Esophagus (tissue), 2 donors: ENCODE measurements around the gene SLC16A5. TPM values are rescaled to one million over a fixed set of nuclear protein-coding genes. Genes with fewer than 3 reads are reported as not detected.

Source experiments
- H3K27ac ChIP-seq, 2 donors: one replicate each; pipeline ENCODE4 v1.5.1; 2013; ENCODE audit warnings: low read depth in 2 of 2, mild to moderate bottlenecking in 2 of 2, inconsistent platforms in 1 of 2, low read length in 1 of 2, moderate library complexity in 1 of 2
- H3K27me3 ChIP-seq, 2 donors: one replicate each; pipeline ENCODE4 v1.6.1; 2013; ENCODE audit warnings: low read length in 2 of 2, control low read depth in 1 of 2, mild to moderate bottlenecking in 1 of 2; ENCODE audit not compliant: insufficient read depth in 2 of 2, control insufficient read depth in 1 of 2
- H3K36me3 ChIP-seq, 2 donors: one replicate each; pipeline ENCODE4 v1.6.1; 2013; ENCODE audit warnings: low read length in 1 of 2; ENCODE audit not compliant: control insufficient read depth in 2 of 2, insufficient read depth in 2 of 2
- H3K4me1 ChIP-seq, 2 donors: one replicate each; pipeline ENCODE4 v1.6.1; 2013; ENCODE audit warnings: low read length in 1 of 2; ENCODE audit not compliant: control insufficient read depth in 2 of 2, insufficient read depth in 2 of 2
- H3K4me3 ChIP-seq, 2 donors: one replicate each; pipeline ENCODE4 v1.5.1; 2013; ENCODE audit warnings: low read length in 2 of 2, mild to moderate bottlenecking in 2 of 2, low read depth in 1 of 2, moderate library complexity in 1 of 2
- H3K9me3 ChIP-seq, 2 donors: one replicate each; pipeline ENCODE4 v1.6.1; 2013; ENCODE audit warnings: mild to moderate bottlenecking in 2 of 2, low read depth in 1 of 2, low read length in 1 of 2, moderate library complexity in 1 of 2; ENCODE audit not compliant: control insufficient read depth in 2 of 2, insufficient read depth in 1 of 2
- WGBS, 2 donors: extraction: QIAGEN DNeasy Blood & Tissue Kit; methylation state at CpG; one replicate each; pipeline ENCODE4 v1.1.7; 2013; 5-methylcytosine and 5-hydroxymethylcytosine counted together
- polyA plus RNA-seq, 2 donors: library from polyadenylated mRNA; stranded (reverse); fragments of 200-250 nt; gene quantifications; one replicate each; pipeline ENCODE4 v1.2.3, GENCODE V29; 2013
- donor health status: healthy with polysubstance abuse.
- donor health status: Bipolar disorder and iron deficiency.

SLC16A5 gene
- polyA plus RNA-seq, 2 donors, result 8.7 to 10.0 TPM

- H3K36me3 ChIP-seq, result peaks cover 0 to 2% of the 10 kb centered on the region in 2 donors
- no peaks in the 10 kb centered on the region for H3K9me3 ChIP-seq
- 4 to 5% methylated on average over 28 of the region's 28 CpGs for WGBS, 2 donors
- H3K27me3 ChIP-seq, result no peaks in the 10 kb centered on the region
- H3K4me1 ChIP-seq, result no peaks in the 10 kb centered on the region
- H3K4me3 ChIP-seq, result peak overlapping the region; percentile 79 to 95
- peak overlapping the region in 1 of 2 donors; percentile 85 for H3K27ac ChIP-seq
Measured at GRCh38 chr17:75152922-75153779, 65.4 kb downstream of the SLC16A5 start.

GRCh38 chr17:75153780-75154194 is 66.0 kb downstream of the SLC16A5 start:
- Histone ChIP-seq H3K4me1 (no peaks in the 10 kb centered on the region), H3K36me3 (no peaks in the 10 kb centered on the region), H3K27ac (peak overlapping the region; percentile 75 to 85), H3K4me3 (peak overlapping the region; percentile 79 to 95), H3K9me3 (no peaks in the 10 kb centered on the region), H3K27me3 (no peaks in the 10 kb centered on the region)
- WGBS, 2 donors, result 0 to 1% methylated on average over 35 of the region's 35 CpGs

- peak within 1 kb of the TSS; percentile 79 to 95 for H3K4me3 ChIP-seq
- no peaks in the 10 kb centered on the region for H3K9me3 ChIP-seq
- no peaks in the 10 kb centered on the region for H3K27me3 ChIP-seq
- H3K27ac ChIP-seq, result peak within 1 kb of the TSS; percentile 75 to 85
- H3K4me1 ChIP-seq, result no peaks in the 10 kb centered on the region
- no peaks in the 10 kb centered on the region for H3K36me3 ChIP-seq
- 2% methylated on average over 45 to 67 of the region's 67 CpGs for WGBS, 2 donors
Measured at GRCh38 chr17:75154195-75155106, 66.7 kb downstream of the SLC16A5 start, which contains the start of gene JPT1. TSS of gene JPT1 (minus strand) at chr17:75154512. CDS start at chr17:75154397, 115 bp downstream.

- Histone ChIP-seq H3K9me3 (no peaks in the 10 kb centered on the region), H3K4me1 (no peaks in the 10 kb centered on the region), H3K36me3 (no peaks in the 10 kb centered on the region), H3K4me3 (no peak overlapping the region), H3K27ac (peak overlapping the region; percentile 1 to 67), H3K27me3 (no peaks in the 10 kb centered on the region)
- 54 to 62% methylated on average over 3 of the region's 3 CpGs for whole genome bisulfite sequencing, 2 donors
Measured at GRCh38 chr17:75155191-75155601, 67.4 kb downstream of the SLC16A5 start.

Other genes starting within 250 kb of the SLC16A5 start
- under 1 TPM; 0.08 to 0.10 TPM for gene GRIN2C, start 228.1 kb upstream of the SLC16A5 start, polyA plus RNA-seq
- gene FDXR, start 215.0 kb upstream of the SLC16A5 start, polyA plus RNA-seq, result 10 to 100 TPM; 13.4 to 28.9 TPM
- gene FADS6, start 194.3 kb upstream of the SLC16A5 start, polyA plus RNA-seq, result 1 to 10 TPM; 1.8 to 2.6 TPM
- gene USH1G, start 164.7 kb upstream of the SLC16A5 start, polyA plus RNA-seq, result 10 to 100 TPM in 1 of 2 donors, 1 to 10 TPM in 1; 6.0 to 11.9 TPM
- gene OTOP2, start 163.7 kb upstream of the SLC16A5 start, polyA plus RNA-seq, result under 1 TPM; 0.61 to 0.77 TPM
- gene OTOP3, start 152.1 kb upstream of the SLC16A5 start, polyA plus RNA-seq, result 10 to 100 TPM; 11.2 to 16.1 TPM
- gene HID1, start 115.2 kb upstream of the SLC16A5 start, polyA plus RNA-seq, result 1 to 10 TPM; 2.7 to 6.6 TPM
- gene CDR2L, start 100.3 kb upstream of the SLC16A5 start, polyA plus RNA-seq, result 1 to 10 TPM; 3.6 to 4.3 TPM
- gene MRPL58, start 75.3 kb upstream of the SLC16A5 start, polyA plus RNA-seq, result 10 to 100 TPM; 31.8 to 42.4 TPM
- 100 to 1,000 TPM; 465 to 697 TPM for gene ATP5PD, start 41.0 kb upstream of the SLC16A5 start, polyA plus RNA-seq
- 10 to 100 TPM in 1 of 2 donors, 1 to 10 TPM in 1; 10.0 to 11.5 TPM for gene KCTD2, start 40.7 kb upstream of the SLC16A5 start, polyA plus RNA-seq
- gene ARMC7, start 22.0 kb downstream of the SLC16A5 start, polyA plus RNA-seq, result 1 to 10 TPM; 6.3 to 7.0 TPM
- 10 to 100 TPM; 64.2 to 79.0 TPM for gene NT5C, start 43.8 kb downstream of the SLC16A5 start, polyA plus RNA-seq
- gene JPT1, start 66.6 kb downstream of the SLC16A5 start, polyA plus RNA-seq, result 100 to 1,000 TPM; 292 to 300 TPM
- 10 to 100 TPM; 68.8 to 76.0 TPM for gene SUMO2, start 95.0 kb downstream of the SLC16A5 start, polyA plus RNA-seq
- 10 to 100 TPM; 31.1 to 37.1 TPM for gene NUP85, start 117.7 kb downstream of the SLC16A5 start, polyA plus RNA-seq
- 10 to 100 TPM; 22.8 to 33.2 TPM for gene GGA3, start 173.7 kb downstream of the SLC16A5 start, polyA plus RNA-seq
- gene MRPS7, start 173.9 kb downstream of the SLC16A5 start, polyA plus RNA-seq, result 10 to 100 TPM; 44.8 to 70.5 TPM
- 10 to 100 TPM in 1 of 2 donors, 1 to 10 TPM in 1; 9.3 to 23.3 TPM for gene MIF4GD, start 183.3 kb downstream of the SLC16A5 start, polyA plus RNA-seq
- 1 to 10 TPM; 7.8 to 9.3 TPM for gene SLC25A19, start 201.5 kb downstream of the SLC16A5 start, polyA plus RNA-seq